Measurements from ENCODE around the gene GRIK1.

The GRIK1 gene

DNA sequence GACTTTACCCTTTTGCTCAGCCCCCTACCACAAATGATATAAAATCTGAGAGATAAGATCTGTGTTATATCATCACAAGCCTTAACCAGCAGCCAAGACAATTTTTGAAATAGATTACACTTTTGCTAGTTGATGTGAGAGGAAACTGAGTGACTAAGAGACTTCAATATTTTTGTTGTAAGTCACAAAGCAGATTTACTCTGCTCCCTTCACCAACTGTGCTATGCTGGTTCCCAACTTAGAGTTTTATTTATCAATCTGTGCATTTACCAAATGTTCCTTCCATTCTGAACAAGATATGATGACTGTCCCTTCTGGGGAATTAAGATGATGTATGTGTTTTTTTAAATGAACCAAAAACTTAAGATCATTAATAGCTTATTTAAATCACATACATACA is 12.1 kb upstream of the GRIK1 start:
- Histone ChIP-seq H3K4me3 (ENCODE audit: low read length in 2 of 2) (no peak overlapping the region), H3K4me1 (ENCODE audit: control insufficient read depth, insufficient read depth, low read length) (no peaks in the 10 kb centered on the region), H3K27me3 (ENCODE audit: control insufficient read depth in 1 of 2, insufficient read depth in 2 of 2, low read length in 2 of 2) (no peaks in the 10 kb centered on the region), H3K9ac (ENCODE audit: low read length in 2 of 2) (no peak overlapping the region), H3K9me3 (ENCODE audit: control insufficient read depth in 2 of 2, low read length in 2 of 2) (no peaks in the 10 kb centered on the region), H3K27ac (ENCODE audit: low read length) (no peak overlapping the region), H3K36me3 (ENCODE audit: control insufficient read depth in 2 of 2, insufficient read depth in 2 of 2, low read length in 2 of 2) (no peaks in the 10 kb centered on the region)

- H3K9ac ChIP-seq (ENCODE audit: low read length in 2 of 2): no peak overlapping the region
- H3K27ac ChIP-seq (ENCODE audit: low read length): no peak overlapping the region
- no peaks in the 10 kb centered on the region for H3K36me3 ChIP-seq (ENCODE audit: control insufficient read depth in 2 of 2, insufficient read depth in 2 of 2, low read length in 2 of 2)
- H3K9me3 ChIP-seq (ENCODE audit: control insufficient read depth in 2 of 2, low read length in 2 of 2): no peaks in the 10 kb centered on the region
- no peak overlapping the region for H3K4me3 ChIP-seq (ENCODE audit: low read length in 2 of 2)
- no peaks in the 10 kb centered on the region for H3K27me3 ChIP-seq (ENCODE audit: control insufficient read depth in 1 of 2, insufficient read depth in 2 of 2, low read length in 2 of 2)
- H3K4me1 ChIP-seq (ENCODE audit: control insufficient read depth, insufficient read depth, low read length): no peaks in the 10 kb centered on the region
These were observed 10.2 kb upstream of the GRIK1 start for GRCh38 chr21:29949991-29950390.

- Histone ChIP-seq H3K27me3 (ENCODE audit: control insufficient read depth in 1 of 2, insufficient read depth in 2 of 2, low read length in 2 of 2) (no peaks in the 10 kb centered on the region), H3K4me3 (ENCODE audit: low read length in 2 of 2) (no peak overlapping the region), H3K9me3 (ENCODE audit: control insufficient read depth in 2 of 2, low read length in 2 of 2) (no peaks in the 10 kb centered on the region), H3K27ac (ENCODE audit: low read length) (no peak overlapping the region), H3K36me3 (ENCODE audit: control insufficient read depth in 2 of 2, insufficient read depth in 2 of 2, low read length in 2 of 2) (no peaks in the 10 kb centered on the region), H3K4me1 (ENCODE audit: control insufficient read depth, insufficient read depth, low read length) (no peaks in the 10 kb centered on the region), H3K9ac (ENCODE audit: low read length in 2 of 2) (no peak overlapping the region)
These were observed 7.3 kb upstream of the GRIK1 start for GRCh38 chr21:29947119-29947518.

GRCh38 chr21:29943885-29944284 is 4.1 kb upstream of the GRIK1 start:
- Histone ChIP-seq H3K27ac (ENCODE audit: low read length) (no peak overlapping the region), H3K9ac (ENCODE audit: low read length in 2 of 2) (no peak overlapping the region), H3K27me3 (ENCODE audit: control insufficient read depth in 1 of 2, insufficient read depth in 2 of 2, low read length in 2 of 2) (peaks cover 0 to 9% of the 10 kb centered on the region in 2 donors), H3K36me3 (ENCODE audit: control insufficient read depth in 2 of 2, insufficient read depth in 2 of 2, low read length in 2 of 2) (no peaks in the 10 kb centered on the region), H3K4me1 (ENCODE audit: control insufficient read depth, insufficient read depth, low read length) (no peaks in the 10 kb centered on the region), H3K4me3 (ENCODE audit: low read length in 2 of 2) (no peak overlapping the region), H3K9me3 (ENCODE audit: control insufficient read depth in 2 of 2, low read length in 2 of 2) (no peaks in the 10 kb centered on the region)

- Histone ChIP-seq H3K9me3 (ENCODE audit: control insufficient read depth in 2 of 2, low read length in 2 of 2) (no peaks in the 10 kb centered on the region), H3K36me3 (ENCODE audit: control insufficient read depth in 2 of 2, insufficient read depth in 2 of 2, low read length in 2 of 2) (no peaks in the 10 kb centered on the region), H3K27ac (ENCODE audit: low read length) (no peak overlapping the region), H3K4me3 (ENCODE audit: low read length in 2 of 2) (no peak overlapping the region), H3K9ac (ENCODE audit: low read length in 2 of 2) (no peak overlapping the region), H3K4me1 (ENCODE audit: control insufficient read depth, insufficient read depth, low read length) (no peaks in the 10 kb centered on the region), H3K27me3 (ENCODE audit: control insufficient read depth in 1 of 2, insufficient read depth in 2 of 2, low read length in 2 of 2) (peaks cover 6 to 16% of the 10 kb centered on the region in 2 donors)
These were observed 2.2 kb upstream of the GRIK1 start for GRCh38 chr21:29942034-29942433.

DNA sequence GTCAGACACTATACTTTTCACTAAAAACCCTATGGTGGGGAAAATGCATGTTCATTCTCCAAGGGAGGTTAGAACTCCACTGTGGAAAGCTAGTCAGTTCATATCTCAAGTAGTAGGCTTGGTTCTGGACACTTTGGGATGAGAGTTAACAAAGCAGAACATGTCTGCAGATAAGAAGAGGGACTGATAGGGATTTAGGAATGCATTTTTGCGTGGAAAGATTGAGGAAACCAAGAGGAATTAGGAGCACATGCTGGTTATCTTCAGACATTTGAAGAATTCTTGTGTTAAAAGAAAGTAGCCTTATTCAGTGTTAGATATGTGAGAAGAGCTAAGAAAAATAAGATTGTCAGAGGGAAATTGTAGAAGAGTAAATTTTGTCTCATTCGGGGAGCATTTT is 1.2 kb upstream of the GRIK1 start:
- peaks cover 6 to 16% of the 10 kb centered on the region in 2 donors for H3K27me3 ChIP-seq (ENCODE audit: control insufficient read depth in 1 of 2, insufficient read depth in 2 of 2, low read length in 2 of 2)
- H3K9me3 ChIP-seq (ENCODE audit: control insufficient read depth in 2 of 2, low read length in 2 of 2): no peaks in the 10 kb centered on the region
- H3K27ac ChIP-seq (ENCODE audit: low read length): no peak overlapping the region
- H3K9ac ChIP-seq (ENCODE audit: low read length in 2 of 2): no peak overlapping the region
- no peak overlapping the region for H3K4me3 ChIP-seq (ENCODE audit: low read length in 2 of 2)
- no peaks in the 10 kb centered on the region for H3K36me3 ChIP-seq (ENCODE audit: control insufficient read depth in 2 of 2, insufficient read depth in 2 of 2, low read length in 2 of 2)
- no peaks in the 10 kb centered on the region for H3K4me1 ChIP-seq (ENCODE audit: control insufficient read depth, insufficient read depth, low read length)

DNA sequence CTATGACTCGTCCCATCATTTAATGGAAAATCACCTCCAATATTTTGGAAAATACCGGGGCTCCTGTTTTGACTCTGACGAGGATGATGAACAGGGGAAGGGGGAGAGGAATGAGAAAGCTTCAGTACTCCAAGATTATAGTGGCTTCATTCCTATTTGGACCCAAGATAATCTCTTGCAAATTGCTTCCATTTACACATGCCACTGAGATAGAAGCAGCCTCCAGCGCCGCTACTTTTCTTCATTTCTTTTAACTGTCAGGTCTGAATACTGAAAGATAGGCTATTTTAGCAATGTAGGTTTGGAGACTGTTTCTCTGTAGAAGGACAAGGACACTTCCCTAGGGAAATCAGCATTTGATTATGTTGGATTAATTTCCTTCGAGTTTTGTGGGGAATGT is 565 bp upstream of the GRIK1 start:
- H3K9ac ChIP-seq (ENCODE audit: low read length in 2 of 2): no peak overlapping the region
- no peak overlapping the region for H3K4me3 ChIP-seq (ENCODE audit: low read length in 2 of 2)
- H3K4me1 ChIP-seq (ENCODE audit: control insufficient read depth, insufficient read depth, low read length): no peaks in the 10 kb centered on the region
- H3K9me3 ChIP-seq (ENCODE audit: control insufficient read depth in 2 of 2, low read length in 2 of 2): no peaks in the 10 kb centered on the region
- peaks cover 6 to 16% of the 10 kb centered on the region in 2 donors for H3K27me3 ChIP-seq (ENCODE audit: control insufficient read depth in 1 of 2, insufficient read depth in 2 of 2, low read length in 2 of 2)
- H3K36me3 ChIP-seq (ENCODE audit: control insufficient read depth in 2 of 2, insufficient read depth in 2 of 2, low read length in 2 of 2): no peaks in the 10 kb centered on the region
- no peak overlapping the region for H3K27ac ChIP-seq (ENCODE audit: low read length)

GRCh38 chr21:29939104-29939923 is 482 bp downstream of the GRIK1 start:
- Histone ChIP-seq H3K9me3 (ENCODE audit: control insufficient read depth in 2 of 2, low read length in 2 of 2) (no peaks in the 10 kb centered on the region), H3K4me3 (ENCODE audit: low read length in 2 of 2) (peak overlapping the region in 1 of 2 donors; percentile 24), H3K36me3 (ENCODE audit: control insufficient read depth in 2 of 2, insufficient read depth in 2 of 2, low read length in 2 of 2) (no peaks in the 10 kb centered on the region), H3K9ac (ENCODE audit: low read length in 2 of 2) (no peak overlapping the region), H3K4me1 (ENCODE audit: control insufficient read depth, insufficient read depth, low read length) (no peaks in the 10 kb centered on the region), H3K27ac (ENCODE audit: low read length) (no peak overlapping the region), H3K27me3 (ENCODE audit: control insufficient read depth in 1 of 2, insufficient read depth in 2 of 2, low read length in 2 of 2) (peaks cover 6 to 16% of the 10 kb centered on the region in 2 donors)

DNA sequence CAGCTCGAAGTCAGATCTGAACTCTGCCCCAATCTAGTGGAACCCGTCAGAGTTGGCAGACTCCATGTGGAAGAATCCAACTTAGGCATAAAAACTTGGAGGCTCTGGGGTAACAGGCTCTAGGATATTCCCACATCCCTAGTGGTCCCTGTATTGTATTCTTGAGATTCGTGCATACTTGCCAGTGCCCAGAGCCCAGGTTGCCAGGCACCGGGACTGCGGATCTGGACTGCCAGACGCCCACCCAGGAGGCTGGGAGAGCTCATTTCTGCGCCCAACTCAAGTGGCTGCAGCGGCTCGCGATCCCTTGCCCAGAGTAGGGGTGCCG is 1.1 kb downstream of the GRIK1 start:
- Histone ChIP-seq H3K36me3 (ENCODE audit: control insufficient read depth in 2 of 2, insufficient read depth in 2 of 2, low read length in 2 of 2) (no peaks in the 10 kb centered on the region), H3K4me1 (ENCODE audit: control insufficient read depth, insufficient read depth, low read length) (no peaks in the 10 kb centered on the region), H3K4me3 (ENCODE audit: low read length in 2 of 2) (no peak overlapping the region), H3K27ac (ENCODE audit: low read length) (no peak overlapping the region), H3K9me3 (ENCODE audit: control insufficient read depth in 2 of 2, low read length in 2 of 2) (no peaks in the 10 kb centered on the region), H3K27me3 (ENCODE audit: control insufficient read depth in 1 of 2, insufficient read depth in 2 of 2, low read length in 2 of 2) (peaks cover 6 to 16% of the 10 kb centered on the region in 2 donors), H3K9ac (ENCODE audit: low read length in 2 of 2) (no peak overlapping the region)

GRCh38 chr21:29933088-29933487 is 6.7 kb downstream of the GRIK1 start:
- Histone ChIP-seq H3K4me3 (ENCODE audit: low read length in 2 of 2) (no peak overlapping the region), H3K4me1 (ENCODE audit: control insufficient read depth, insufficient read depth, low read length) (no peaks in the 10 kb centered on the region), H3K27ac (ENCODE audit: low read length) (no peak overlapping the region), H3K9me3 (ENCODE audit: control insufficient read depth in 2 of 2, low read length in 2 of 2) (no peaks in the 10 kb centered on the region), H3K36me3 (ENCODE audit: control insufficient read depth in 2 of 2, insufficient read depth in 2 of 2, low read length in 2 of 2) (no peaks in the 10 kb centered on the region), H3K9ac (ENCODE audit: low read length in 2 of 2) (no peak overlapping the region), H3K27me3 (ENCODE audit: control insufficient read depth in 1 of 2, insufficient read depth in 2 of 2, low read length in 2 of 2) (peaks cover 2% of the 10 kb centered on the region in 2 donors)

GRCh38 chr21:29928537-29928936 is 11.3 kb downstream of the GRIK1 start:
- Histone ChIP-seq H3K27ac (ENCODE audit: low read length) (no peak overlapping the region), H3K4me3 (ENCODE audit: low read length in 2 of 2) (no peak overlapping the region)

More at GRCh38 chr21:29928537-29928936, 11.3 kb downstream of the GRIK1 start:
- no peaks in the 10 kb centered on the region for H3K27me3 ChIP-seq (ENCODE audit: control insufficient read depth in 1 of 2, insufficient read depth in 2 of 2, low read length in 2 of 2)
- no peaks in the 10 kb centered on the region for H3K36me3 ChIP-seq (ENCODE audit: control insufficient read depth in 2 of 2, insufficient read depth in 2 of 2, low read length in 2 of 2)
- H3K9me3 ChIP-seq (ENCODE audit: control insufficient read depth in 2 of 2, low read length in 2 of 2): no peaks in the 10 kb centered on the region
- H3K9ac ChIP-seq (ENCODE audit: low read length in 2 of 2): no peak overlapping the region
- H3K4me1 ChIP-seq (ENCODE audit: control insufficient read depth, insufficient read depth, low read length): no peaks in the 10 kb centered on the region

Measured in stomach smooth muscle (tissue), 2 donors.